ENCODE data around the gene RLN3. TPM values are rescaled to one million over a fixed set of nuclear protein-coding genes. Genes with fewer than 3 reads are reported as not detected.

RLN3 gene
- total and polyA plus RNA-seq, 2 of the 8 experiments (the other 6 are each of a cell fraction or from before 2014, with no cell fraction given): not detected

DNA sequence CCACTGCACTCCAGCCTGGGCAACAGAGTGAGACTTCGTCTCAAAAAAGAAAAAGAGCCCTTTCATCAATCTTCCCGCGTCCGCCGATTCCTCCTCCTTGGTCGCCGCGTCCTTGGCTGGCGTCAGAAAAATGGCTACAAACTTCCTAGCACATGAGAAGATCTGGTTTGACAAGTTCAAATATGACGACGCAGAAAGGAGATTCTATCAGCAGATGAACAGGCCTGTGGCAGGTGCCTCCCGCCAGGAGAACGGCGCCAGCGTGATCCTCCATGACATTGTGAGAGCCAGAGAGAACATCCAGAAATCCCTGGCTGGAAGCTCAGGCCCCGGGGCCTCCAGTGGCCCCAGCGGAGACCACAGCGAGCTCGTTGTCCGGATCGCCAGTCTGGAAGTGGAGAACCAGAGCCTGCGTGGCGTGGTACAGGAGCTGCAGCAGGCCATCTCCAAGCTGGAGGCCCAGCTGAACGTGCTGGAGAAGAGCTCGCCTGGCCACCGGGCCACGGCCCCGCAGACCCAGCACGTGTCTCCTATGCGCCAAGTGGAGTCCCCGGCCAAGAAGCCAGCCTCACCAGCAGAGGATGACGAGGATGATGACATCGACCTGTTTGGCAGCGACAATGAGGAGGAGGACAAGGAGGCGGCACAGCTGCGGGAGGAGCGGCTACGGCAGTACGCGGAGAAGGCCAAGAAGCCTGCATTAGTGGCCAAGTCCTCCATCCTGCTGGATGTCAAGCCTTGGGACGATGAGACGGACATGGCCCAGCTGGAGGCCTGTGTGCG, 42.5 kb downstream of the RLN3 start (continued):
- TF ChIP-seq, protein P1, sequence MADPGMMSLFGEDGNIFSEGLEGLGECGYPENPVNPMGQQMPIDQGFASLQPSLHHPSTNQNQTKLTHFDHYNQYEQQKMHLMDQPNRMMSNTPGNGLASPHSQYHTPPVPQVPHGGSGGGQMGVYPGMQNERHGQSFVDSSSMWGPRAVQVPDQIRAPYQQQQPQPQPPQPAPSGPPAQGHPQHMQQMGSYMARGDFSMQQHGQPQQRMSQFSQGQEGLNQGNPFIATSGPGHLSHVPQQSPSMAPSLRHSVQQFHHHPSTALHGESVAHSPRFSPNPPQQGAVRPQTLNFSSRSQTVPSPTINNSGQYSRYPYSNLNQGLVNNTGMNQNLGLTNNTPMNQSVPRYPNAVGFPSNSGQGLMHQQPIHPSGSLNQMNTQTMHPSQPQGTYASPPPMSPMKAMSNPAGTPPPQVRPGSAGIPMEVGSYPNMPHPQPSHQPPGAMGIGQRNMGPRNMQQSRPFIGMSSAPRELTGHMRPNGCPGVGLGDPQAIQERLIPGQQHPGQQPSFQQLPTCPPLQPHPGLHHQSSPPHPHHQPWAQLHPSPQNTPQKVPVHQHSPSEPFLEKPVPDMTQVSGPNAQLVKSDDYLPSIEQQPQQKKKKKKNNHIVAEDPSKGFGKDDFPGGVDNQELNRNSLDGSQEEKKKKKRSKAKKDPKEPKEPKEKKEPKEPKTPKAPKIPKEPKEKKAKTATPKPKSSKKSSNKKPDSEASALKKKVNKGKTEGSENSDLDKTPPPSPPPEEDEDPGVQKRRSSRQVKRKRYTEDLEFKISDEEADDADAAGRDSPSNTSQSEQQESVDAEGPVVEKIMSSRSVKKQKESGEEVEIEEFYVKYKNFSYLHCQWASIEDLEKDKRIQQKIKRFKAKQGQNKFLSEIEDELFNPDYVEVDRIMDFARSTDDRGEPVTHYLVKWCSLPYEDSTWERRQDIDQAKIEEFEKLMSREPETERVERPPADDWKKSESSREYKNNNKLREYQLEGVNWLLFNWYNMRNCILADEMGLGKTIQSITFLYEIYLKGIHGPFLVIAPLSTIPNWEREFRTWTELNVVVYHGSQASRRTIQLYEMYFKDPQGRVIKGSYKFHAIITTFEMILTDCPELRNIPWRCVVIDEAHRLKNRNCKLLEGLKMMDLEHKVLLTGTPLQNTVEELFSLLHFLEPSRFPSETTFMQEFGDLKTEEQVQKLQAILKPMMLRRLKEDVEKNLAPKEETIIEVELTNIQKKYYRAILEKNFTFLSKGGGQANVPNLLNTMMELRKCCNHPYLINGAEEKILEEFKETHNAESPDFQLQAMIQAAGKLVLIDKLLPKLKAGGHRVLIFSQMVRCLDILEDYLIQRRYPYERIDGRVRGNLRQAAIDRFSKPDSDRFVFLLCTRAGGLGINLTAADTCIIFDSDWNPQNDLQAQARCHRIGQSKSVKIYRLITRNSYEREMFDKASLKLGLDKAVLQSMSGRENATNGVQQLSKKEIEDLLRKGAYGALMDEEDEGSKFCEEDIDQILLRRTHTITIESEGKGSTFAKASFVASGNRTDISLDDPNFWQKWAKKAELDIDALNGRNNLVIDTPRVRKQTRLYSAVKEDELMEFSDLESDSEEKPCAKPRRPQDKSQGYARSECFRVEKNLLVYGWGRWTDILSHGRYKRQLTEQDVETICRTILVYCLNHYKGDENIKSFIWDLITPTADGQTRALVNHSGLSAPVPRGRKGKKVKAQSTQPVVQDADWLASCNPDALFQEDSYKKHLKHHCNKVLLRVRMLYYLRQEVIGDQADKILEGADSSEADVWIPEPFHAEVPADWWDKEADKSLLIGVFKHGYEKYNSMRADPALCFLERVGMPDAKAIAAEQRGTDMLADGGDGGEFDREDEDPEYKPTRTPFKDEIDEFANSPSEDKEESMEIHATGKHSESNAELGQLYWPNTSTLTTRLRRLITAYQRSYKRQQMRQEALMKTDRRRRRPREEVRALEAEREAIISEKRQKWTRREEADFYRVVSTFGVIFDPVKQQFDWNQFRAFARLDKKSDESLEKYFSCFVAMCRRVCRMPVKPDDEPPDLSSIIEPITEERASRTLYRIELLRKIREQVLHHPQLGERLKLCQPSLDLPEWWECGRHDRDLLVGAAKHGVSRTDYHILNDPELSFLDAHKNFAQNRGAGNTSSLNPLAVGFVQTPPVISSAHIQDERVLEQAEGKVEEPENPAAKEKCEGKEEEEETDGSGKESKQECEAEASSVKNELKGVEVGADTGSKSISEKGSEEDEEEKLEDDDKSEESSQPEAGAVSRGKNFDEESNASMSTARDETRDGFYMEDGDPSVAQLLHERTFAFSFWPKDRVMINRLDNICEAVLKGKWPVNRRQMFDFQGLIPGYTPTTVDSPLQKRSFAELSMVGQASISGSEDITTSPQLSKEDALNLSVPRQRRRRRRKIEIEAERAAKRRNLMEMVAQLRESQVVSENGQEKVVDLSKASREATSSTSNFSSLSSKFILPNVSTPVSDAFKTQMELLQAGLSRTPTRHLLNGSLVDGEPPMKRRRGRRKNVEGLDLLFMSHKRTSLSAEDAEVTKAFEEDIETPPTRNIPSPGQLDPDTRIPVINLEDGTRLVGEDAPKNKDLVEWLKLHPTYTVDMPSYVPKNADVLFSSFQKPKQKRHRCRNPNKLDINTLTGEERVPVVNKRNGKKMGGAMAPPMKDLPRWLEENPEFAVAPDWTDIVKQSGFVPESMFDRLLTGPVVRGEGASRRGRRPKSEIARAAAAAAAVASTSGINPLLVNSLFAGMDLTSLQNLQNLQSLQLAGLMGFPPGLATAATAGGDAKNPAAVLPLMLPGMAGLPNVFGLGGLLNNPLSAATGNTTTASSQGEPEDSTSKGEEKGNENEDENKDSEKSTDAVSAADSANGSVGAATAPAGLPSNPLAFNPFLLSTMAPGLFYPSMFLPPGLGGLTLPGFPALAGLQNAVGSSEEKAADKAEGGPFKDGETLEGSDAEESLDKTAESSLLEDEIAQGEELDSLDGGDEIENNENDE (IDR thresholded peaks at IDR 0.05; ENCODE audit: insufficient replicate concordance, low read length): no peak
- no peak for TF ChIP-seq SP4 (IDR thresholded peaks at IDR 0.05; ENCODE audit: low read length)
- TF ChIP-seq, protein P2, sequence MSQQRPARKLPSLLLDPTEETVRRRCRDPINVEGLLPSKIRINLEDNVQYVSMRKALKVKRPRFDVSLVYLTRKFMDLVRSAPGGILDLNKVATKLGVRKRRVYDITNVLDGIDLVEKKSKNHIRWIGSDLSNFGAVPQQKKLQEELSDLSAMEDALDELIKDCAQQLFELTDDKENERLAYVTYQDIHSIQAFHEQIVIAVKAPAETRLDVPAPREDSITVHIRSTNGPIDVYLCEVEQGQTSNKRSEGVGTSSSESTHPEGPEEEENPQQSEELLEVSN (IDR thresholded peaks at IDR 0.05): no peak
- TF ChIP-seq BACH1 (IDR thresholded peaks at IDR 0.05; ENCODE audit: low read length): no peak
- no peak for TF ChIP-seq KDM1A (IDR thresholded peaks at IDR 0.05; ENCODE audit: borderline replicate concordance, low read length)
- TF ChIP-seq EP300 (IDR thresholded peaks at IDR 0.05; ENCODE audit: borderline replicate concordance in 1 of 2, low read depth in 2 of 2, low read length in 2 of 2): no peak
- TF ChIP-seq SIRT6 (IDR thresholded peaks at IDR 0.05; ENCODE audit: low read length): no peak
- TF ChIP-seq CBX8 (IDR thresholded peaks at IDR 0.05; ENCODE audit: borderline replicate concordance, low read depth, low read length): no peak
- no peak for TF ChIP-seq POLR2A (IDR thresholded peaks at IDR 0.05; ENCODE audit: control extremely low read depth in 1 of 2, low read depth in 2 of 2, low read length in 2 of 2)
- no peak for TF ChIP-seq KDM4A (IDR thresholded peaks at IDR 0.05; ENCODE audit: low read depth, low read length, severe bottlenecking)
